ENCODE measurements around the gene MSL1.

MSL1 gene

GRCh38 chr17:40145476-40145875 is 23.7 kb downstream of the MSL1 start:
- TF ChIP-seq EZH2phosphoT487 (conservative IDR thresholded peaks at IDR 0.05; ENCODE audit: low read length) (no peak), CTCF (IDR thresholded peaks at IDR 0.05; ENCODE audit: insufficient read depth, low read length, poor library complexity, severe bottlenecking) (no peak)
- H3K27ac ChIP-seq (ENCODE audit: low read depth, low read length): no peak overlapping the region
- H2AFZ ChIP-seq (ENCODE audit: low read depth, low read length, severe bottlenecking): no peak overlapping the region
- no peaks in the 10 kb centered on the region for H3K27me3 ChIP-seq (ENCODE audit: low read length)
- H3K4me3 ChIP-seq (ENCODE audit: insufficient read depth, low read length, poor library complexity, severe bottlenecking): no peak overlapping the region
- H3F3A ChIP-seq (ENCODE audit: insufficient read depth): no peaks in the 10 kb centered on the region; the same call in 1 of the 2 replicates
- peaks cover 9% of the 10 kb centered on the region; the same call in 1 of the 2 replicates for H3K36me3 ChIP-seq (ENCODE audit: low read length)
- no peaks in the 10 kb centered on the region for H4K20me1 ChIP-seq (ENCODE audit: low read depth, low read length)
- H3K4me2 ChIP-seq (ENCODE audit: low read depth, low read length, poor library complexity, severe bottlenecking): no peak overlapping the region
- no peak overlapping the region for H3K9ac ChIP-seq (ENCODE audit: low read length)
- no peaks in the 10 kb centered on the region for H3K9me2 ChIP-seq (replicated peaks; ENCODE audit: insufficient read depth, low read length)
- no peaks in the 10 kb centered on the region for H3K9me3 ChIP-seq (ENCODE audit: insufficient read depth, low read length)
- peaks cover 54% of the 10 kb centered on the region for H3K79me2 ChIP-seq (ENCODE audit: insufficient read depth, low read length)

GRCh38 chr17:40148527-40148926 is 26.8 kb downstream of the MSL1 start:
- Histone ChIP-seq H3K36me3 (ENCODE audit: low read length) (peaks cover 10% of the 10 kb centered on the region; the same call in 1 of the 2 replicates), H3K4me3 (ENCODE audit: insufficient read depth, low read length, poor library complexity, severe bottlenecking) (no peak overlapping the region), H2AFZ (ENCODE audit: low read depth, low read length, severe bottlenecking) (no peak overlapping the region), H3F3A (ENCODE audit: insufficient read depth) (no peaks in the 10 kb centered on the region; the same call in 1 of the 2 replicates), H3K27me3 (ENCODE audit: low read length) (no peaks in the 10 kb centered on the region), H3K4me2 (ENCODE audit: low read depth, low read length, poor library complexity, severe bottlenecking) (no peak overlapping the region), H3K27ac (ENCODE audit: low read depth, low read length) (no peak overlapping the region), H3K9me2 (replicated peaks; ENCODE audit: insufficient read depth, low read length) (no peaks in the 10 kb centered on the region), H4K20me1 (ENCODE audit: low read depth, low read length) (no peaks in the 10 kb centered on the region), H3K9me3 (ENCODE audit: insufficient read depth, low read length) (no peaks in the 10 kb centered on the region), H3K9ac (ENCODE audit: low read length) (no peak overlapping the region), H3K79me2 (ENCODE audit: insufficient read depth, low read length) (peaks cover 48% of the 10 kb centered on the region)
- TF ChIP-seq EZH2phosphoT487 (conservative IDR thresholded peaks at IDR 0.05; ENCODE audit: low read length) (no peak), CTCF (IDR thresholded peaks at IDR 0.05; ENCODE audit: insufficient read depth, low read length, poor library complexity, severe bottlenecking) (no peak)

GRCh38 chr17:40150276-40150675 is 28.5 kb downstream of the MSL1 start:
- TF ChIP-seq EZH2phosphoT487 (conservative IDR thresholded peaks at IDR 0.05; ENCODE audit: low read length) (no peak), CTCF (IDR thresholded peaks at IDR 0.05; ENCODE audit: insufficient read depth, low read length, poor library complexity, severe bottlenecking) (no peak)
- Histone ChIP-seq H2AFZ (ENCODE audit: low read depth, low read length, severe bottlenecking) (no peak overlapping the region), H3K4me3 (ENCODE audit: insufficient read depth, low read length, poor library complexity, severe bottlenecking) (no peak overlapping the region), H3K27ac (ENCODE audit: low read depth, low read length) (no peak overlapping the region), H3K9me3 (ENCODE audit: insufficient read depth, low read length) (no peaks in the 10 kb centered on the region), H3K4me2 (ENCODE audit: low read depth, low read length, poor library complexity, severe bottlenecking) (no peak overlapping the region), H3F3A (ENCODE audit: insufficient read depth) (no peaks in the 10 kb centered on the region; the same call in 1 of the 2 replicates), H4K20me1 (ENCODE audit: low read depth, low read length) (no peaks in the 10 kb centered on the region), H3K79me2 (ENCODE audit: insufficient read depth, low read length) (peaks cover 54% of the 10 kb centered on the region), H3K36me3 (ENCODE audit: low read length) (peaks cover 13% of the 10 kb centered on the region; the same call in 1 of the 2 replicates), H3K9ac (ENCODE audit: low read length) (no peak overlapping the region), H3K9me2 (replicated peaks; ENCODE audit: insufficient read depth, low read length) (no peaks in the 10 kb centered on the region), H3K27me3 (ENCODE audit: low read length) (no peaks in the 10 kb centered on the region)

Measured in SU-DHL-6 (cell line).